ENCODE data around the gene VIPR1.

The VIPR1 gene

GRCh38 chr3:42493798-42494151 lies 8.7 kb upstream of the VIPR1 start:
- no peak for DNase-seq

GRCh38 chr3:42495393-42495792 lies 7.0 kb upstream of the VIPR1 start:
- no peak for DNase-seq

GRCh38 chr3:42497009-42497731 lies 5.3 kb upstream of the VIPR1 start:
- DNase-seq: no peak

GRCh38 chr3:42498034-42498433 lies 4.4 kb upstream of the VIPR1 start:
- DNase-seq: no peak

GRCh38 chr3:42498791-42499477 lies 3.5 kb upstream of the VIPR1 start:
- DNase-seq: no peak

- DNase-seq: no peak
Measured at GRCh38 chr3:42499478-42499871, 3.0 kb upstream of the VIPR1 start.

- no peak for DNase-seq
Measured at GRCh38 chr3:42500091-42500490, 2.4 kb upstream of the VIPR1 start.

GRCh38 chr3:42500909-42501308 lies 1.5 kb upstream of the VIPR1 start:
- DNase-seq: no peak

- DNase-seq: no peak
Measured at GRCh38 chr3:42501321-42501680, 1.1 kb upstream of the VIPR1 start.

GRCh38 chr3:42501681-42502428 lies 588 bp upstream of the VIPR1 start:
- no peak for DNase-seq

- DNase-seq: no peak
Measured at GRCh38 chr3:42503251-42503924, 945 bp downstream of the VIPR1 start.

GRCh38 chr3:42503957-42504333 lies 1.5 kb downstream of the VIPR1 start:
- no peak for DNase-seq

- no peak for DNase-seq
Measured at GRCh38 chr3:42504334-42505127, 2.1 kb downstream of the VIPR1 start.

GRCh38 chr3:42505128-42505848 lies 2.8 kb downstream of the VIPR1 start:
- no peak for DNase-seq

GRCh38 chr3:42505849-42506410 lies 3.5 kb downstream of the VIPR1 start:
- DNase-seq: no peak

- no peak for DNase-seq
Measured at GRCh38 chr3:42507252-42507651, 4.8 kb downstream of the VIPR1 start.

GRCh38 chr3:42507761-42508335 lies 5.4 kb downstream of the VIPR1 start:
- no peak for DNase-seq

GRCh38 chr3:42508562-42508961 lies 6.1 kb downstream of the VIPR1 start:
- DNase-seq: no peak

- DNase-seq: no peak
Measured at GRCh38 chr3:42509111-42509510, 6.7 kb downstream of the VIPR1 start.

GRCh38 chr3:42510325-42510724 lies 7.9 kb downstream of the VIPR1 start:
- no peak for DNase-seq

- DNase-seq: no peak
Measured at GRCh38 chr3:42511201-42511600, 8.8 kb downstream of the VIPR1 start.
